HUES48 (cell line): ENCODE data around the gene CEP78.
A peak's percentile ranks its signal among the peaks of the same experiment; 100 is the strongest.
"Not testable (repeated sequence)": the region's sequence is repeated elsewhere in the genome, so short reads cannot be mapped to it uniquely, and the experiment has no call there.

Source experiments
- H3K27ac ChIP-seq: one replicate; pipeline ENCODE4 v1.7.0; 2013; ENCODE audit warnings: low read depth, low read length, inconsistent platforms
- H3K27me3 ChIP-seq: 2 replicates; pipeline ENCODE4 v1.6.1; 2013; ENCODE audit warnings: mild to moderate bottlenecking, low read length; ENCODE audit not compliant: control insufficient read depth, insufficient read depth
- H3K36me3 ChIP-seq: 2 replicates; pipeline ENCODE4 v1.6.1; 2013; ENCODE audit warnings: low read length; ENCODE audit not compliant: control insufficient read depth, insufficient read depth
- H3K4me1 ChIP-seq: 2 replicates; pipeline ENCODE4 v1.6.1; 2013; ENCODE audit warnings: mild to moderate bottlenecking, low read length; ENCODE audit not compliant: control insufficient read depth, insufficient read depth
- H3K4me3 ChIP-seq: 2 replicates; pipeline ENCODE4 v1.5.1; 2013; ENCODE audit warnings: mild to moderate bottlenecking, low read depth, low read length
- H3K9ac ChIP-seq: 2 replicates; pipeline ENCODE4 v1.6.1; 2013; ENCODE audit warnings: mild to moderate bottlenecking, low read depth, low read length, moderate library complexity
- H3K9me3 ChIP-seq: 2 replicates; pipeline ENCODE4 v1.6.1; 2013; ENCODE audit warnings: low read length; ENCODE audit not compliant: control insufficient read depth, insufficient read depth

Gene CEP78

GRCh38 chr9:78210841-78211301, 25.0 kb upstream of the CEP78 start:
- H3K9ac ChIP-seq, result no peak overlapping the region
- H3K4me3 ChIP-seq, result no peak overlapping the region
- H3K4me1 ChIP-seq, result 0 out of 2 replicates have a peak, but pooled peaks cover 10% of the 10 kb centered on the region
- no peak overlapping the region for H3K27ac ChIP-seq
- H3K36me3 ChIP-seq, result no peaks in the 10 kb centered on the region
- no peaks in the 10 kb centered on the region for H3K27me3 ChIP-seq
- H3K9me3 ChIP-seq, result no peaks in the 10 kb centered on the region

- no peaks in the 10 kb centered on the region for H3K36me3 ChIP-seq
- H3K27ac ChIP-seq, result no peak overlapping the region
- no peaks in the 10 kb centered on the region for H3K9me3 ChIP-seq
- H3K9ac ChIP-seq, result no peak overlapping the region
- H3K4me3 ChIP-seq, result no peak overlapping the region
- H3K4me1 ChIP-seq, result 0 out of 2 replicates have a peak, but pooled peaks cover 10% of the 10 kb centered on the region
- no peaks in the 10 kb centered on the region for H3K27me3 ChIP-seq
Observed at GRCh38 chr9:78212868-78213267, 23.0 kb upstream of the CEP78 start.

DNA sequence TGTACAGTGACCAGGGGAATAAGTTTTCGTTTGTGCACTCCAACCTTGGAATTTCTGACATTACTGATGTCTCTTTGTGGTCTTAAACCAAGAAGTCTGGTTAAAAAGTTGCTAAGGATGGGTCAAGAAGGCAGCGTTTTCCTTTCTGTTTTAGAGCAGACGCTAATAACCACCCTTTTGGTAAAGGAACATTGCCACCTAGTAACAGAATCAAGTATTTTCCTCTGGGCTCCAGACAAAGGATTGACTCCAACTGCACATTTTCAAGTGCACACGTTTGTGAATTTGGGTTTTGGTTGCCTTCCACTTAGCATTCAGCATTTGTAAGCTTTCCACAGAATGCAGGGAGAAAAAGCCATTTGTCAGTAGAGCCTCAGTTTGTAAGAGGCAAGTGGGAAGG, 22.2 kb upstream of the CEP78 start:
- no peak overlapping the region for H3K9ac ChIP-seq
- H3K27me3 ChIP-seq, result no peaks in the 10 kb centered on the region
- no peak overlapping the region for H3K27ac ChIP-seq
- 0 out of 2 replicates have a peak, but pooled peaks cover 10% of the 10 kb centered on the region for H3K4me1 ChIP-seq
- no peaks in the 10 kb centered on the region for H3K36me3 ChIP-seq
- H3K9me3 ChIP-seq, result no peaks in the 10 kb centered on the region
- no peak overlapping the region for H3K4me3 ChIP-seq

DNA sequence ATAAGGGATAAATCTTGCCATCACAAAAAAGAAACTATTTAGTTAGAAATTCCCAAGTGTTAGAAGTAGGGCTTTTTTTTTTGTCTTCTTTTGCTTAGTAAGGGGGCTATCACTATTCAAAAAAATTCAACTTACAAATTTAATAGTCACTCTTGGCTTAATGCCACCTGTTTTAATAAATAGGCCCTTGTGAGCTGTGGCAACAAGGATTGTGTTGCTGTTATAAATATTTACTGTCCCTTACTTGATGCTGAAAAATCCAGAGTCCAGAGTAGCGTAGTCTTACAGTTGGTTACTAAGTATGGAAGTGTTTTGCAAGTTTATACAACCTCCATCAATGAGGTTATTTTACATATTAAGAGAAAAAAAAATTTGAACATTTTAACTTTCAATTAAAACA, 21.4 kb upstream of the CEP78 start:
- Histone ChIP-seq H3K36me3 (no peaks in the 10 kb centered on the region), H3K9me3 (no peaks in the 10 kb centered on the region), H3K4me1 (0 out of 2 replicates have a peak, but pooled peaks cover 10% of the 10 kb centered on the region), H3K27ac (no peak overlapping the region), H3K9ac (no peak overlapping the region), H3K27me3 (no peaks in the 10 kb centered on the region), H3K4me3 (no peak overlapping the region)

GRCh38 chr9:78215706-78216105, 20.2 kb upstream of the CEP78 start:
- no peak overlapping the region for H3K9ac ChIP-seq
- H3K27ac ChIP-seq, result no peak overlapping the region
- H3K4me1 ChIP-seq, result 0 out of 2 replicates have a peak, but pooled peaks cover 10% of the 10 kb centered on the region
- H3K36me3 ChIP-seq, result no peaks in the 10 kb centered on the region
- no peaks in the 10 kb centered on the region for H3K27me3 ChIP-seq
- no peak overlapping the region for H3K4me3 ChIP-seq
- no peaks in the 10 kb centered on the region for H3K9me3 ChIP-seq

DNA sequence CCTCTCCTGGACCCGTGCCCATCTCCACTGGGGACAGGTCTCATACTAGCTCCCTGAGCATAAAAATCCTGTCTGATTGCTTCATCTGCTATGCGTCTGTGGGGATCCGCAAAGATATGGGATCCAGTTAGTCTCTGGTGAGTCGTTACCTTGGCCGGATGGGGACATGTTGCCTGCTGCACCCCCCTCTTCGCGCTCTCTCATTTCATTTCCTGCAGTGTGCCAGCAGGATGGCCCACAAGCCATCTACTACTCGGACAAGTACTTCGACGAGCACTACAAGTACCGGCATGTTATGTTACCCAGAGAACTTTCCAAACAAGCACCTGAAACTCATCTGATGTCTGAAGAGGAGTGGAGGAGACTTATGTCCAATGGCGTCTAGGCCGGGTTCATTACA, 17.0 kb upstream of the CEP78 start:
- Histone ChIP-seq H3K9ac (no peak overlapping the region), H3K27ac (no peak overlapping the region), H3K4me3 (no peak overlapping the region), H3K36me3 (no peaks in the 10 kb centered on the region), H3K4me1 (0 out of 2 replicates have a peak, but pooled peaks cover 7% of the 10 kb centered on the region), H3K9me3 (peaks cover 4% of the 10 kb centered on the region; the same call in 1 of the 2 replicates), H3K27me3 (no peaks in the 10 kb centered on the region)

GRCh38 chr9:78221425-78221824, 14.4 kb upstream of the CEP78 start:
- Histone ChIP-seq H3K36me3 (no peaks in the 10 kb centered on the region), H3K27me3 (no peaks in the 10 kb centered on the region), H3K4me3 (no peak overlapping the region), H3K4me1 (no peaks in the 10 kb centered on the region), H3K9ac (no peak overlapping the region), H3K27ac (no peak overlapping the region), H3K9me3 (peaks cover 4% of the 10 kb centered on the region; the same call in 1 of the 2 replicates)

DNA sequence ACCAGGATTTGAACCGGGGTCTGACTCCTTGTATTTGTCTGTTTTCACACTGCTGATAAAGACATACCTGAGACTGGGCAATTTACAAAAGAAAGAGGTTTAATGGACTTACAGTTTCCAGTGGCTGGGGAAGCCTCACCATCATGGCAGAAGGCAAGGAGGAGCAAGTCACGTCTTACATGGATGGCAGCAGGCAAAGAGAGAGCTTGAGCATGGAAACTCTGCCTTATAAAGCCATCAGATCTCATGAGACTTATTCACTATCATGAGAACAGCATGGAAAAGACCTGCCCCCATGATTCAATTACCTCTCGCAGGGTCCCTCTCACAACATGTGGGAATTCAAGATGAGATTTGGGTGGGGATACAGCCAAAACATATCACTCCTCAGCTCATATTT, 14.0 kb upstream of the CEP78 start:
- H3K9me3 ChIP-seq, H3K27me3 ChIP-seq, H3K4me1 ChIP-seq, H3K27ac ChIP-seq, H3K9ac ChIP-seq, H3K36me3 ChIP-seq, H3K4me3 ChIP-seq: not testable (repeated sequence)

DNA sequence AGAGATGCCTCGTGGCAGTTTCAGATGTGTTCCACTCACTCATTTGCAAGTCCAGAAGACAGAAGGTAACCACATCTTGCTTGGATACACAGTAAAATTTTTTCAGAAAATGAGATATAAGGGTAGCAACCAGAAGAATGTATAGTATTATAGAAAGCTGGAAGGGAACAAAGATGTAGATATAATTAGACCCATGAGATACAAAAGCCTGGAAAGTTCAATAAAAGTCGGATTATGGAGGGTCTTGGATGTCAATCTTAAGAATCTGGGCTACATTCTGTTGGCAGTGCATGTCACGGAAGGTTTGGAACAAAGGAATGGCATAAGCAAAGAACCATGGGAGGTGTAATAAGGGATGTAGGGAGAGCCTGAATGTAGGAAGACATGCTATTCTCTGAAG, 5.1 kb upstream of the CEP78 start:
- Histone ChIP-seq H3K9ac (no peak overlapping the region), H3K36me3 (no peaks in the 10 kb centered on the region), H3K27me3 (no peaks in the 10 kb centered on the region), H3K27ac (no peak overlapping the region), H3K4me1 (no peaks in the 10 kb centered on the region), H3K4me3 (no peak overlapping the region), H3K9me3 (no peaks in the 10 kb centered on the region)

DNA sequence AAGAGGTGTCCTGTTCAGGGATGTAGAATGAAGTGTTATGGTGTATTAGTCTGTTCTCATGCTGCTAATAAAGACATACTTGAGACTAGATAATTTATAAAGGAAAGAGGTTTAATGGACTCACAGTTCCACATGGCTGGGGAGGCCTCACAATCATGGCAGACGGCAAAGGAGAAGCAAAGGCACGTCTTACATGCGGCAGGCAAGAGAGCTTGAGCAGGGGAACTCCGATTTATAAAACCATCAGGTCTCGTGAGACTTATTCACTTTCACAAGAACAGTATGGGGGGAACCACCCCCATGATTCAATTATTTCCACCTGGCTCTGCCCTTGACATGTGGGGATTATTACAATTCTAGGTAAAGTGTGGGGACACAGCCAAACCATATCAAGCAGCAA, 3.4 kb upstream of the CEP78 start:
- not testable (repeated sequence) for H3K9me3 ChIP-seq, H3K4me3 ChIP-seq, H3K36me3 ChIP-seq, H3K27me3 ChIP-seq, H3K27ac ChIP-seq, H3K4me1 ChIP-seq, H3K9ac ChIP-seq

DNA sequence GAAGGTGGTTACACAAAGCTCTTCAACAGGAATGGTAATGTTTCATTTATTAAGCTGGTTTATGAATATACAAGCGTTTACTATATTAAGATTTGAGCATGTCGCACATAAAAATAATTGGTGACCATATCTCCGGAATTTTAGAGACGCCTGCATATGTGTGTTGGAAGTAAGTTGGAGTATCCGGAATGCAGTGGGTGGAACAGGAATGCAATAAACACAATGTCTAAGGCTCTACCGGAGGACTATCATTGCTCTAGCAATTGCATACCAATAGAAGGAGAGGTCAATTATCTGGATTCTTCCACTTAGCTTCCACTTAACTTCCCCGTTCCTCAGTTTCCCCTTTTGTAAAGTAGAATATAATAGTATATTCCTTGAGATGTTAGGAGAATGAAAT, 1.1 kb upstream of the CEP78 start:
- no peaks in the 10 kb centered on the region for H3K4me1 ChIP-seq

More for the DNA sequence above, 1.1 kb upstream of the CEP78 start:
- no peaks in the 10 kb centered on the region for H3K27me3 ChIP-seq
- no peaks in the 10 kb centered on the region for H3K9me3 ChIP-seq
- peaks cover 2% of the 10 kb centered on the region; the same call in 1 of the 2 replicates for H3K36me3 ChIP-seq
- no peak overlapping the region for H3K9ac ChIP-seq
- H3K27ac ChIP-seq, result no peak overlapping the region
- peak overlapping the region; percentile 76 for H3K4me3 ChIP-seq
